Heart left ventricle (tissue), 16 donors: ENCODE data around the gene GAREM1. TPM values are rescaled to one million over a fixed set of nuclear protein-coding genes. Genes with fewer than 3 reads are reported as not detected.

Experiments
- ATAC-seq, 4 donors: fragments of 200-7000 bp; cut with Tn5 transposase; one replicate each; pipeline ENCODE4 v1.9.1; 2020 to 2022; ENCODE audit warnings: moderate library complexity in 4 of 4, mild to moderate bottlenecking in 3 of 4, moderate number of reproducible peaks in 1 of 4
- DNase-seq, 5 donors: peaks; one replicate each; pipeline ENCODE4 v3.0.0-alpha.2; 2020
- H3K27ac ChIP-seq, 12 donors: fragments of 200-600 bp; sonication (generic) in 4 of 12; one replicate each; pipeline versions ENCODE4 v1.5.0 to v1.8.0; 2016 to 2022; ENCODE audit warnings: mild to moderate bottlenecking in 2 of 12
- H3K27me3 ChIP-seq, 9 donors: fragments of 200-600 bp; sonication (generic) in 2 of 9; one replicate each; pipeline versions ENCODE4 v1.5.1 to v1.8.0; 2016 to 2022; ENCODE audit warnings: mild to moderate bottlenecking in 3 of 9
- H3K36me3 ChIP-seq, 9 donors: fragments of 200-600 bp; sonication (generic) in 2 of 9; one replicate each; pipeline versions ENCODE4 v1.5.0 to v1.8.0; 2018 to 2022; ENCODE audit warnings: mild to moderate bottlenecking in 2 of 9
- H3K4me1 ChIP-seq, 12 donors: fragments of 200-600 bp; sonication (generic) in 4 of 12; one replicate each; pipeline versions ENCODE4 v1.5.0 to v1.8.0; 2016 to 2022; ENCODE audit warnings: mild to moderate bottlenecking in 3 of 12
- H3K4me3 ChIP-seq, 12 donors: fragments of 200-600 bp; sonication (generic) in 4 of 12; one replicate each; pipeline versions ENCODE4 v1.5.0 to v1.8.0; 2017 to 2022; ENCODE audit warnings: mild to moderate bottlenecking in 9 of 12, moderate library complexity in 4 of 12
- H3K9me3 ChIP-seq, 12 donors: fragments of 200-600 bp; sonication (generic) in 4 of 12; one replicate each; pipeline versions ENCODE4 v1.5.0 to v1.8.0; 2016 to 2022; ENCODE audit warnings: mild to moderate bottlenecking in 1 of 12
- CTCF ChIP-seq, 12 donors: fragments of 200-600 bp; sonication (generic) in 4 of 12; IDR thresholded peaks; one replicate each; pipeline versions ENCODE4 v1.5.0 to v1.8.0; 2018 to 2022; ENCODE audit warnings: antibody characterized with exemption in 12 of 12, mild to moderate bottlenecking in 5 of 12
- POLR2A ChIP-seq, 2 donors: fragments of 450-650 bp; IDR thresholded peaks; one replicate each; pipeline ENCODE4 v1.6.1; 2017; ENCODE audit warnings: antibody characterized with exemption in 2 of 2, mild to moderate bottlenecking in 2 of 2, moderate library complexity in 2 of 2
- WGBS, 4 donors: extraction: QIAGEN DNeasy Blood & Tissue Kit in 2 of 4; methylation state at CpG; one replicate each; pipeline versions ENCODE4 v1.1.5 to v1.1.7; 2013 to 2018; 5-methylcytosine and 5-hydroxymethylcytosine counted together
- intact Hi-C, 10 donors: fragments of 100-400 bp; cut with DNase I; formaldehyde crosslinking; loops; one replicate each; pipeline versions ENCODE4 v1.11.1 to v1.14.2; 2022
- polyA plus RNA-seq, 2 donors: library from polyadenylated mRNA; stranded (reverse); fragments of 200-250 nt; gene quantifications; one replicate each; pipeline ENCODE4 v1.2.3, GENCODE V29; 2013
- total RNA-seq, 9 donors: library from RNA; depleted of rRNA in 2 of 9; stranded (reverse); fragments of >200 nt in 2 of 9; fragmentation: NEBNext Ultra II Directional in 3 of 9; extraction: Animal tissue kit (Norgen Biotek cat#: 25700) in 3 of 9; gene quantifications; one replicate each; pipeline versions ENCODE4 v1.1.0 to v1.2.4, GENCODE V29; 2016 to 2023
- donor health status: ischemic (EF 13 %, LVEDD 7.1; RV severe dilation, severe dysfunction).
- donor health status: healthy with polysubstance abuse.
- donor health status: DM: no; HTN: yes; CAD: no.
- donor health status: DM: no; HTN: no; CAD: no.
- donor health status: ischemic (EF 25% LVEDD 6.9; RV normal size, moderate dysfunction).
- donor health status: ischemic (EF 25% LVEDD 5.7; RV mildly dilated, moderate dysfunction).
- donor health status: healthy.
- donor health status: DM: yes; HTN: yes; CAD: no.
- donor health status: ischemic (EF 35%, LVEDD 5.7; RV mildly dilated, moderate dysfunction).
- donor health status: nonischemic (EF 11% LVEDD 7.7; RV severe dilation, severe dysfunction).
- donor health status: DM: yes; HTN: yes; CAD: no.
- donor health status: PGD.
- donor health status: ischemic (EF 29% LVEDD 5.4; RV normal size, mild dysfunction).
- donor health status: nonischemic (EF 23%, LVEDD 6.1; RV moderate dilation, normal function).

GAREM1 gene
- total and polyA plus RNA-seq, 11 donors, result 1.8 to 28.8 (median 13.0) TPM

GRCh38 chr18:32318581-32318980, 152.1 kb downstream of the GAREM1 start:
- Histone ChIP-seq H3K4me3 (no peak overlapping the region), H3K27me3 (no peaks in the 10 kb centered on the region), H3K36me3 (no peaks in the 10 kb centered on the region), H3K9me3 (no peaks in the 10 kb centered on the region), H3K27ac (peak overlapping the region in 3 of 12 donors; percentile 1 to 39 (median 4)), H3K4me1 (peaks cover 0 to 23% (median 6%) of the 10 kb centered on the region in 12 donors)
- WGBS, 4 donors, result 94 to 98% (median 96%) methylated on average over 4 of the region's 4 CpGs
- ATAC-seq, result no peak
- no peak for DNase-seq
- TF ChIP-seq CTCF (IDR thresholded peaks at IDR 0.05) (no peak), POLR2A (IDR thresholded peaks at IDR 0.05) (no peak)
- intact Hi-C loops, result no loop called here

DNA sequence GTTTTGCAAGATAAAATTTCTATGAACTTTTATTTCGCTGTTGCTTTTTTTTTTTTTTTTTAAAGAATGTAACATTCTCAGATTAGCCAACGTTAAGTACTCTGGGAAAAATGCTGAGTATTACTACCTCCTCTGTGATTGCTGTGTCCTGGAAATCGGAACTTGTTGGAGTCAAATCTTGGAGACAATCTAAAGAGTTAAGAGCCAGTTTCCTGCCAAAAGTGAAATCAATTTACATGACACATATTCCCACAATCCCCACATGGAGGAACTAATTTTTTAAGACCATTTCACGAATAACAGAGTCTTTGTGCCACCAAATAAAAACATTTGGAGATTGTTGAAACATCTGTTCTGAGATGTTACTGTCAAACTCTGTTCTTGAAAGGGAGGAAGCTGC, 153.0 kb downstream of the GAREM1 start:
- TF ChIP-seq POLR2A (IDR thresholded peaks at IDR 0.05) (no peak), CTCF (IDR thresholded peaks at IDR 0.05) (no peak)
- Histone ChIP-seq H3K4me1 (peaks cover 0 to 17% (median 6%) of the 10 kb centered on the region in 12 donors), H3K9me3 (no peaks in the 10 kb centered on the region), H3K27me3 (no peaks in the 10 kb centered on the region), H3K4me3 (no peak overlapping the region), H3K36me3 (no peaks in the 10 kb centered on the region), H3K27ac (peak overlapping the region in 7 of 12 donors; percentile 1 to 39 (median 15))
- WGBS, 4 donors, result 35 to 49% (median 38%) methylated on average over 4 of the region's 4 CpGs
- intact Hi-C loops, result no loop called here
- DNase-seq (no peak), ATAC-seq (peak in 2 of 4 donors; percentile 46 to 64)

DNA sequence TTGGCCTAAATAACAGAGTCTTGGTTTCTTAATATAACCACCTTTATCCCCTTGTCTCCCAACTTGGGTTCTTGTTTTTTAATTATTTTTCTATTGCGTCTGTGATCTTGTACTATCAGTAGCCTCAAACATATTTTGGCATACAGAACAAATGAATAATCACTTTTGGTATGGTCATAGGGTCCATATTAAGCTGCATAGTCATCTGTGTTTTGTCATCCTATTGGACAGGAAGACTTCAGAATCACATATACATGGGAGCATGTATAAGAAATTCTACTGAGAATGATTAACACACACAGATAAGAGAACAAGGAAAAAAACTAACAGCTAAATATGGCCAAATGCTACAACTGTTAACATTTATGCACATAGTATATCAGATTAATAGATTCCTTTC, 154.8 kb downstream of the GAREM1 start:
- H3K27ac ChIP-seq, result no peak overlapping the region
- TF ChIP-seq POLR2A (IDR thresholded peaks at IDR 0.05) (no peak), CTCF (IDR thresholded peaks at IDR 0.05) (no peak)
- no peaks in the 10 kb centered on the region for H3K27me3 ChIP-seq
- H3K4me3 ChIP-seq, result no peak overlapping the region
- peaks cover 0 to 17% (median 6%) of the 10 kb centered on the region in 12 donors for H3K4me1 ChIP-seq
- H3K36me3 ChIP-seq, result no peaks in the 10 kb centered on the region
- DNase-seq (no peak), ATAC-seq (no peak)
- intact Hi-C loops, result no loop called here
- WGBS, 4 donors, result 62 to 85% (median 71%) methylated on average over 1 of the region's 1 CpG
- no peaks in the 10 kb centered on the region for H3K9me3 ChIP-seq

GRCh38 chr18:32310774-32311173, 159.9 kb downstream of the GAREM1 start:
- ATAC-seq, result no peak
- H3K27ac ChIP-seq, result no peak overlapping the region
- no peaks in the 10 kb centered on the region for H3K27me3 ChIP-seq
- peaks cover 0 to 15% (median 9%) of the 10 kb centered on the region in 12 donors for H3K4me1 ChIP-seq
- WGBS, 4 donors, result 69 to 87% (median 79%) methylated on average over 2 of the region's 2 CpGs
- DNase-seq, result no peak
- no peaks in the 10 kb centered on the region for H3K9me3 ChIP-seq
- TF ChIP-seq CTCF (IDR thresholded peaks at IDR 0.05), result no peak
- TF ChIP-seq POLR2A (IDR thresholded peaks at IDR 0.05), result no peak
- intact Hi-C loops, result no loop called here
- no peaks in the 10 kb centered on the region for H3K36me3 ChIP-seq
- no peak overlapping the region for H3K4me3 ChIP-seq
